OCI-LY7 (cell line): ENCODE data around the gene PAN2.
"Not testable (repeated sequence)": the region's sequence is repeated elsewhere in the genome, so short reads cannot be mapped to it uniquely, and the experiment has no call there.

ENCODE experiments used
- CTCF ChIP-seq: fragments of 200-600 bp; sonication (generic); conservative IDR thresholded peaks from 2 replicates; pipeline ENCODE4 v1.5.1; 2014; ENCODE audit warnings: mild to moderate bottlenecking, antibody characterized with exemption, low read length, moderate library complexity, mixed read lengths
- EZH2phosphoT487 ChIP-seq: fragments of 200-600 bp; sonication (generic); IDR thresholded peaks from 2 replicates; pipeline ENCODE4 v1.6.1; 2018; ENCODE audit warnings: low read depth, borderline replicate concordance, mild to moderate bottlenecking, mixed run types, antibody characterized with exemption, low read length, moderate library complexity, mixed read lengths

GRCh38 chr12:56272468-56272867 is 61.3 kb downstream of the PAN2 start:
- not testable (repeated sequence) for TF ChIP-seq CTCF, EZH2phosphoT487
